ENCODE data around the gene LIN54. TPM values are rescaled to one million over a fixed set of nuclear protein-coding genes. Genes with fewer than 3 reads are reported as not detected.
"Not testable (repeated sequence)": the region's sequence is repeated elsewhere in the genome, so short reads cannot be mapped to it uniquely, and the experiment has no call there.

The LIN54 gene
- total and polyA plus RNA-seq, 9 donors: 3.8 to 10.0 (median 7.4) TPM

DNA sequence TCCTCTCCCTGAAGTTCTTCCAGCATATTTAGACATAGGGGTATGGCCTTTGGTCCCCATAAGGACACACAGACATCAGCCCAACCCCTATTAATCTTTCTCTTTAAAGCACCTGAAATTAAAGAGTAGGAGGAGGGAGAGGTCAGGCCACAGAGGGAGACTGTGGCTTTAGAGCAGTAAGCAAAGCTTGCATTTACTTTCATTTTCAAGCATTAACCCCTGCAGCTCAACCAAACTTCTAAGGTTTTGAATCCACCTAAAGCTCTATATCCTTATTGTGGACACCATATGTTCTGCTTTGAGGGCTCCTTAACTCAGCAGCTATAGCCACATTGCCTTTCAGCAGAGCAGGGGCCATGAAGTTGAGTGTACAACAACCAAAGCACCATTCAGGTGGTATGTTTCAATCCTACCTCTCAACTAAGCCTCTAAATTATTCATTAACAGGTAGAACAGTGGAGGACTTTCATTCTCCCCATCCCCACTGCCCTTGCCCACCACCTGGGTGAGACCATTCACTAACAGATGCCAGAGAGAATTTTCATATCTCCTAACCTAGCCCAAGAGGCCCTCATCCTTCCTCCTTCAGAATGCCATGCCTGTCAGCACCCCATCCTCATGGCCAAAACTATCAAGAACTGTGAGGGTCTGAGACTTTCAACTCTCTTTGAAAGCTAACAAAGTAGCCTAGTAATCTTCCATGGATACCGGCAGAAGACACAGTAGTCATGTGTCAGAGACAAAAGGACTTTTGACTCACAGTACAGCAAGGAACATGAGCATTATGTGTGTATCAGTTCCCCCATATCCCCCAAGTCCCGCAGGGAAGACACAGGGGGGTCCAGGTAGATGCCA, 20.8 kb downstream of the LIN54 start:
- Histone ChIP-seq H3K36me3 (no peaks in the 10 kb centered on the region), H3K27me3 (no peaks in the 10 kb centered on the region), H3K4me3 (no peak overlapping the region), H3K27ac (no peak overlapping the region), H3K4me1 (ENCODE audit: insufficient read depth) (no peaks in the 10 kb centered on the region), H3K9me3 (no peaks in the 10 kb centered on the region)
- DNase-seq: no peak
- WGBS, 3 donors: 68 to 98% (median 89%) methylated on average over 2 of the region's 2 CpGs
- intact Hi-C loops (cut with DNase I): no loop called here
- no peak for TF ChIP-seq EP300 (IDR thresholded peaks at IDR 0.05)
- TF ChIP-seq, protein P1, sequence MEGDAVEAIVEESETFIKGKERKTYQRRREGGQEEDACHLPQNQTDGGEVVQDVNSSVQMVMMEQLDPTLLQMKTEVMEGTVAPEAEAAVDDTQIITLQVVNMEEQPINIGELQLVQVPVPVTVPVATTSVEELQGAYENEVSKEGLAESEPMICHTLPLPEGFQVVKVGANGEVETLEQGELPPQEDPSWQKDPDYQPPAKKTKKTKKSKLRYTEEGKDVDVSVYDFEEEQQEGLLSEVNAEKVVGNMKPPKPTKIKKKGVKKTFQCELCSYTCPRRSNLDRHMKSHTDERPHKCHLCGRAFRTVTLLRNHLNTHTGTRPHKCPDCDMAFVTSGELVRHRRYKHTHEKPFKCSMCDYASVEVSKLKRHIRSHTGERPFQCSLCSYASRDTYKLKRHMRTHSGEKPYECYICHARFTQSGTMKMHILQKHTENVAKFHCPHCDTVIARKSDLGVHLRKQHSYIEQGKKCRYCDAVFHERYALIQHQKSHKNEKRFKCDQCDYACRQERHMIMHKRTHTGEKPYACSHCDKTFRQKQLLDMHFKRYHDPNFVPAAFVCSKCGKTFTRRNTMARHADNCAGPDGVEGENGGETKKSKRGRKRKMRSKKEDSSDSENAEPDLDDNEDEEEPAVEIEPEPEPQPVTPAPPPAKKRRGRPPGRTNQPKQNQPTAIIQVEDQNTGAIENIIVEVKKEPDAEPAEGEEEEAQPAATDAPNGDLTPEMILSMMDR (IDR thresholded peaks at IDR 0.05): no peak
- TF ChIP-seq POLR2A (IDR thresholded peaks at IDR 0.05): no peak

DNA sequence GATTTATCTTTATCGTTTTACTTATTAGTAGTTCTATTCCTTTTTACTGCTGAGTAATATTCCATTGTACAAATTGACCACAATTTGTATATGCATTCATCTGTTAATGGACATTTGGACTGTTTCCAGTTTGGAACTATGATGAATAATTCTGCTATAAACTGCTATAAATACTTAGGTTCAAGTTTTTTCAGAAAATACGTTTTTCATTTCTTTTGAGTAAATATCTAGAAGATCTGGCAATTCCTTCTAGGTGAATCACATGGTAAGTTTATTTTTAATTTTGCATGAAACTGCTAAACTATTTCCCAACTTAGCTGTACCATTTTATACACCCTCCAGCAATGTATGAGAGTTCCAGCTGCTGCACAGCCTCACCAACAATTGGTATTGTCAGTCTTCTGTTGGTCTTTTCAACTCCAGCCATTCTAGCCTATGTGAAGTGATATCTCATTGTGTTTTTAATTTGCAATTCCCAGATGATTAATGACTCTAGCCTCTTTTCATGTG, 22.2 kb downstream of the LIN54 start:
- Histone ChIP-seq H3K9me3 (no peaks in the 10 kb centered on the region), H3K27ac (no peak overlapping the region), H3K36me3 (no peaks in the 10 kb centered on the region), H3K4me1 (ENCODE audit: insufficient read depth) (no peaks in the 10 kb centered on the region), H3K4me3 (no peak overlapping the region), H3K27me3 (no peaks in the 10 kb centered on the region)
- no peak for DNase-seq
- 80 to 86% (median 82%) methylated on average over 2 of the region's 2 CpGs for WGBS, 3 donors
- intact Hi-C loops (cut with DNase I): no loop called here
- no peak for TF ChIP-seq EP300 (IDR thresholded peaks at IDR 0.05)
- TF ChIP-seq, protein P1 (IDR thresholded peaks at IDR 0.05): no peak
- TF ChIP-seq POLR2A (IDR thresholded peaks at IDR 0.05): no peak

DNA sequence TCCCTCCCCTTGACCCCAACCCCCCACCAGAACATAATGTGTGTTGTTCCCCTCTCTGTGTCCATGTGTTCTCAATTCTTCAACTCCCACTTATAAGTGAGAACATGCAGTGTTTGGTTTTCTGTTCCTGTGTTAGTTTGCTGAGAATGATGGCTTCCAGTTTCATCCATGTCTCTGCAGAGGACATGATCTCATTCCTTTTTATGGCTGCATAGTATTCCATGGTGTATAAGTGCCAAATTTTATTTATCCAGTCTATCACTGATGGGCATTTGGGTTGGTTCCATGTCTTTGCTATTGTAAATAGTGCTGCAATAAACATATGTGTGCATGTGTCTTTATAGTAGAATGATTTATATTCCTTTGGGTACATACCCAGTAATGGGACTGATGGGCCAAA, 23.1 kb downstream of the LIN54 start:
- intact Hi-C loops (cut with DNase I); H3K36me3 ChIP-seq; DNase-seq; H3K27ac ChIP-seq; H3K9me3 ChIP-seq; H3K4me3 ChIP-seq; H3K4me1 ChIP-seq (ENCODE audit: insufficient read depth); H3K27me3 ChIP-seq: not testable (repeated sequence)

DNA sequence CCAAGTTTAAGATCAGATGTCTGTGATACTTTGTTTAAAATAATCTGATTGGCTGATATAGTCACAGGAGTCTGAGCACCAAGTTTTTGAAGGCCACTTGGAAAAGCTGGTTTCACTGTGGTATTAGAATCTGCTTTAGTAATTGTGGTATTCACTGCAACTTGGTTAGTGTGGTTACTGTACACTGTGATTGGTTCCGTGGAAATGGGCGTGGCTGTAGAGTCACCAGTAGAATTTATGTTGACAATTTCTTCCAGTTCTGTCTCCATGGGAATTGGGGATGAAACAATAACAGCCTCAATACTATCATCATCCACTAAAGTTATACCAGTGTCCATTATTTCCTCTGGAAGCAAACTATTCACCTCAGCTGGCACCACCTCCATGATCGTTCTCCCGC, 26.2 kb downstream of the LIN54 start:
- Histone ChIP-seq H3K27me3 (no peaks in the 10 kb centered on the region), H3K9me3 (no peaks in the 10 kb centered on the region), H3K27ac (no peak overlapping the region), H3K4me1 (ENCODE audit: insufficient read depth) (no peaks in the 10 kb centered on the region), H3K36me3 (no peaks in the 10 kb centered on the region), H3K4me3 (no peak overlapping the region)
- TF ChIP-seq EP300 (IDR thresholded peaks at IDR 0.05) (no peak), POLR2A (IDR thresholded peaks at IDR 0.05) (no peak)
- TF ChIP-seq, protein P1 (IDR thresholded peaks at IDR 0.05): no peak
- WGBS, 3 donors: 95 to 99% (median 97%) methylated on average over 4 of the region's 4 CpGs
- DNase-seq: no peak
- intact Hi-C loops (cut with DNase I): no loop called here

DNA sequence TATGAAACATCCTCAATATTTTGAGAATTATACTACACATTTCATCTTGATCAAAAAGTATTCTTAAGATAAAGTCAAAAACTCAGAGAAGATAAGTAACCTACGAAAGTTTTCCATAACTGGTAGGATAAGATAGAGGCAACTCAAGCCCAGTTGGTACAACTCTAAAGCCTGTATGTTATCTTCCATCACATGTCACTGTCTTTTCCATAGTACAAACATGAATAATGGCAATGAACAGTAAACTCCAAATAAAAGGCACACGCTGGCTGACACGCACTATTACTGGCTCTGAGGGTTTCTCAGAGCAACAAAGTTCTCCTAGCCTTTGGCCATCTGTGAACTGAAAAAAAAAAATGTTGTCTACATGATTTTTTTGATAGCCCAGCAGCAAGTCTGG, 27.2 kb downstream of the LIN54 start:
- intact Hi-C loops (cut with DNase I): no loop called here
- Histone ChIP-seq H3K27ac (no peak overlapping the region), H3K27me3 (no peaks in the 10 kb centered on the region), H3K9me3 (no peaks in the 10 kb centered on the region), H3K4me1 (ENCODE audit: insufficient read depth) (no peaks in the 10 kb centered on the region), H3K4me3 (no peak overlapping the region), H3K36me3 (no peaks in the 10 kb centered on the region)
- WGBS, 3 donors: 90 to 95% (median 92%) methylated on average over 3 of the region's 3 CpGs
- TF ChIP-seq EP300 (IDR thresholded peaks at IDR 0.05): no peak
- TF ChIP-seq, protein P1 (IDR thresholded peaks at IDR 0.05): no peak
- no peak for TF ChIP-seq POLR2A (IDR thresholded peaks at IDR 0.05)
- DNase-seq: no peak
